Measurements from ENCODE around the gene PRSS37. TPM values are rescaled to one million over a fixed set of nuclear protein-coding genes. Genes with fewer than 3 reads are reported as not detected.
"Not testable (repeated sequence)": the region's sequence is repeated elsewhere in the genome, so short reads cannot be mapped to it uniquely, and the experiment has no call there.

PRSS37 gene
- total and polyA plus RNA-seq, 5 donors = not detected

GRCh38 chr7:141860207-141860606, 18.9 kb upstream of the PRSS37 start:
- ATAC-seq (no peak), DNase-seq (no peak)
- WGBS = 59% methylated on average over 2 of the region's 2 CpGs
- intact Hi-C loops (cut with DNase I) = no loop called here
- Histone ChIP-seq H3K4me1 (ENCODE audit: control insufficient read depth, insufficient read depth, low read length) (no peaks in the 10 kb centered on the region), H3K27ac (ENCODE audit: low read length) (no peak overlapping the region), H3K9me3 (ENCODE audit: control insufficient read depth, low read length) (no peaks in the 10 kb centered on the region), H3K4me3 (ENCODE audit: low read length) (no peak overlapping the region), H3K27me3 (ENCODE audit: control insufficient read depth, insufficient read depth) (no peaks in the 10 kb centered on the region)

GRCh38 chr7:141847996-141848395, 6.7 kb upstream of the PRSS37 start:
- DNase-seq = no peak
- intact Hi-C loops (cut with DNase I) = no loop called here
- peaks cover 2% of the 10 kb centered on the region for H3K9me3 ChIP-seq (ENCODE audit: control insufficient read depth, low read length)
- no peak overlapping the region for H3K27ac ChIP-seq (ENCODE audit: low read length)
- no peak for ATAC-seq
- H3K27me3 ChIP-seq (ENCODE audit: control insufficient read depth, insufficient read depth) = no peaks in the 10 kb centered on the region
- no peaks in the 10 kb centered on the region for H3K4me1 ChIP-seq (ENCODE audit: control insufficient read depth, insufficient read depth, low read length)
- H3K4me3 ChIP-seq (ENCODE audit: low read length) = no peak overlapping the region
- 76% methylated on average over 5 of the region's 5 CpGs for WGBS

- Histone ChIP-seq H3K9me3 (ENCODE audit: control insufficient read depth, low read length) (no peaks in the 10 kb centered on the region), H3K4me3 (ENCODE audit: low read length) (no peak overlapping the region), H3K27ac (ENCODE audit: low read length) (no peak overlapping the region), H3K27me3 (ENCODE audit: control insufficient read depth, insufficient read depth) (no peaks in the 10 kb centered on the region), H3K4me1 (ENCODE audit: control insufficient read depth, insufficient read depth, low read length) (no peaks in the 10 kb centered on the region)
- DNase-seq = no peak
- no peak for ATAC-seq
- intact Hi-C loops (cut with DNase I) = no loop called here
Measured at GRCh38 chr7:141844256-141844655, 3.0 kb upstream of the PRSS37 start.

- no peaks in the 10 kb centered on the region for H3K4me1 ChIP-seq (ENCODE audit: control insufficient read depth, insufficient read depth, low read length)
- H3K9me3 ChIP-seq (ENCODE audit: control insufficient read depth, low read length) = no peaks in the 10 kb centered on the region
- intact Hi-C loops (cut with DNase I) = no loop called here
- 90% methylated on average over 1 of the region's 1 CpG for WGBS
- no peaks in the 10 kb centered on the region for H3K27me3 ChIP-seq (ENCODE audit: control insufficient read depth, insufficient read depth)
- H3K4me3 ChIP-seq (ENCODE audit: low read length) = no peak overlapping the region
- ATAC-seq (no peak), DNase-seq (no peak)
- no peak overlapping the region for H3K27ac ChIP-seq (ENCODE audit: low read length)
Measured at GRCh38 chr7:141842904-141843303, 1.6 kb upstream of the PRSS37 start.

- no peak for ATAC-seq
- WGBS = 92% methylated on average over 5 of the region's 5 CpGs
- Histone ChIP-seq H3K27me3 (ENCODE audit: control insufficient read depth, insufficient read depth) (no peaks in the 10 kb centered on the region), H3K27ac (ENCODE audit: low read length) (no peak overlapping the region), H3K4me1 (ENCODE audit: control insufficient read depth, insufficient read depth, low read length) (no peaks in the 10 kb centered on the region), H3K9me3 (ENCODE audit: control insufficient read depth, low read length) (no peaks in the 10 kb centered on the region), H3K4me3 (ENCODE audit: low read length) (no peak overlapping the region)
- DNase-seq = no peak
- intact Hi-C loops (cut with DNase I) = no loop called here
Measured at GRCh38 chr7:141840708-141841107, 577 bp downstream of the PRSS37 start.

- Histone ChIP-seq H3K9me3 (ENCODE audit: control insufficient read depth, low read length) (no peaks in the 10 kb centered on the region), H3K27me3 (ENCODE audit: control insufficient read depth, insufficient read depth) (no peaks in the 10 kb centered on the region), H3K27ac (ENCODE audit: low read length) (no peak overlapping the region), H3K4me1 (ENCODE audit: control insufficient read depth, insufficient read depth, low read length) (no peaks in the 10 kb centered on the region), H3K4me3 (ENCODE audit: low read length) (no peak overlapping the region)
- intact Hi-C loops (cut with DNase I) = no loop called here
- WGBS = 73% methylated on average over 4 of the region's 4 CpGs
- no peak for ATAC-seq
- DNase-seq = no peak
Measured at GRCh38 chr7:141839256-141839655, 2.0 kb downstream of the PRSS37 start.

- no peak for DNase-seq
- H3K27ac ChIP-seq (ENCODE audit: low read length) = no peak overlapping the region
- no peaks in the 10 kb centered on the region for H3K27me3 ChIP-seq (ENCODE audit: control insufficient read depth, insufficient read depth)
- WGBS = 61% methylated on average over 1 of the region's 1 CpG
- intact Hi-C loops (cut with DNase I) = no loop called here
- H3K4me1 ChIP-seq (ENCODE audit: control insufficient read depth, insufficient read depth, low read length) = no peaks in the 10 kb centered on the region
- ATAC-seq = no peak
- H3K9me3 ChIP-seq (ENCODE audit: control insufficient read depth, low read length) = no peaks in the 10 kb centered on the region
- H3K4me3 ChIP-seq (ENCODE audit: low read length) = no peak overlapping the region
Measured at GRCh38 chr7:141838581-141838980, 2.7 kb downstream of the PRSS37 start.

- Histone ChIP-seq H3K4me1 (ENCODE audit: control insufficient read depth, insufficient read depth, low read length) (no peaks in the 10 kb centered on the region), H3K27ac (ENCODE audit: low read length) (no peak overlapping the region), H3K27me3 (ENCODE audit: control insufficient read depth, insufficient read depth) (no peaks in the 10 kb centered on the region), H3K4me3 (ENCODE audit: low read length) (no peak overlapping the region), H3K9me3 (ENCODE audit: control insufficient read depth, low read length) (no peaks in the 10 kb centered on the region)
- WGBS = 86% methylated on average over 5 of the region's 5 CpGs
- DNase-seq (no peak), ATAC-seq (no peak)
- intact Hi-C loops (cut with DNase I) = no loop called here
Measured at GRCh38 chr7:141837683-141838082, 3.6 kb downstream of the PRSS37 start.

GRCh38 chr7:141822432-141822831, 18.9 kb downstream of the PRSS37 start:
- intact Hi-C loops (cut with DNase I); ATAC-seq; H3K4me1 ChIP-seq (ENCODE audit: control insufficient read depth, insufficient read depth, low read length); DNase-seq; H3K27me3 ChIP-seq (ENCODE audit: control insufficient read depth, insufficient read depth); H3K27ac ChIP-seq (ENCODE audit: low read length); H3K9me3 ChIP-seq (ENCODE audit: control insufficient read depth, low read length); H3K4me3 ChIP-seq (ENCODE audit: low read length): not testable (repeated sequence)

GRCh38 chr7:141820067-141820466, 21.2 kb downstream of the PRSS37 start:
- DNase-seq = no peak
- no peak overlapping the region for H3K27ac ChIP-seq (ENCODE audit: low read length)
- intact Hi-C loops (cut with DNase I) = no loop called here
- H3K4me1 ChIP-seq (ENCODE audit: control insufficient read depth, insufficient read depth, low read length) = no peaks in the 10 kb centered on the region
- WGBS = 84% methylated on average over 1 of the region's 1 CpG
- ATAC-seq = no peak
- no peak overlapping the region for H3K4me3 ChIP-seq (ENCODE audit: low read length)
- H3K9me3 ChIP-seq (ENCODE audit: control insufficient read depth, low read length) = no peaks in the 10 kb centered on the region
- no peaks in the 10 kb centered on the region for H3K27me3 ChIP-seq (ENCODE audit: control insufficient read depth, insufficient read depth)

- intact Hi-C loops (cut with DNase I) = no loop called here
- no peaks in the 10 kb centered on the region for H3K9me3 ChIP-seq (ENCODE audit: control insufficient read depth, low read length)
Measured at GRCh38 chr7:141792526-141792925, 48.8 kb downstream of the PRSS37 start.

GRCh38 chr7:141789917-141790316, 51.4 kb downstream of the PRSS37 start, which contains the start of gene TAS2R5:
TSS of gene TAS2R5 (plus strand) at chr7:141790217. CDS start at chr7:141790362, 145 bp downstream.
- DNase-seq (no peak), ATAC-seq (no peak)
- Histone ChIP-seq H3K9me3 (ENCODE audit: control insufficient read depth, low read length) (no peaks in the 10 kb centered on the region), H3K27me3 (ENCODE audit: control insufficient read depth, insufficient read depth) (no peaks in the 10 kb centered on the region), H3K4me3 (ENCODE audit: low read length) (no peak within 1 kb of the TSS), H3K27ac (ENCODE audit: low read length) (no peak within 1 kb of the TSS), H3K4me1 (ENCODE audit: control insufficient read depth, insufficient read depth, low read length) (no peaks in the 10 kb centered on the region)
- WGBS = 84% methylated on average over 5 of the region's 5 CpGs
- intact Hi-C loops (cut with DNase I) = no loop called here

More at GRCh38 chr7:141792526-141792925, 48.8 kb downstream of the PRSS37 start:
- DNase-seq (no peak), ATAC-seq (no peak)
- Histone ChIP-seq H3K4me1 (ENCODE audit: control insufficient read depth, insufficient read depth, low read length) (no peaks in the 10 kb centered on the region), H3K4me3 (ENCODE audit: low read length) (no peak overlapping the region), H3K27me3 (ENCODE audit: control insufficient read depth, insufficient read depth) (no peaks in the 10 kb centered on the region), H3K27ac (ENCODE audit: low read length) (no peak overlapping the region)
- 88% methylated on average over 2 of the region's 2 CpGs for whole genome bisulfite sequencing
